ENCODE data around the gene WHRN. TPM values are rescaled to one million over a fixed set of nuclear protein-coding genes. Genes with fewer than 3 reads are reported as not detected.

The WHRN gene
- polyA plus RNA-seq, 1 donor from 2014 or later = 2.5 TPM

DNA sequence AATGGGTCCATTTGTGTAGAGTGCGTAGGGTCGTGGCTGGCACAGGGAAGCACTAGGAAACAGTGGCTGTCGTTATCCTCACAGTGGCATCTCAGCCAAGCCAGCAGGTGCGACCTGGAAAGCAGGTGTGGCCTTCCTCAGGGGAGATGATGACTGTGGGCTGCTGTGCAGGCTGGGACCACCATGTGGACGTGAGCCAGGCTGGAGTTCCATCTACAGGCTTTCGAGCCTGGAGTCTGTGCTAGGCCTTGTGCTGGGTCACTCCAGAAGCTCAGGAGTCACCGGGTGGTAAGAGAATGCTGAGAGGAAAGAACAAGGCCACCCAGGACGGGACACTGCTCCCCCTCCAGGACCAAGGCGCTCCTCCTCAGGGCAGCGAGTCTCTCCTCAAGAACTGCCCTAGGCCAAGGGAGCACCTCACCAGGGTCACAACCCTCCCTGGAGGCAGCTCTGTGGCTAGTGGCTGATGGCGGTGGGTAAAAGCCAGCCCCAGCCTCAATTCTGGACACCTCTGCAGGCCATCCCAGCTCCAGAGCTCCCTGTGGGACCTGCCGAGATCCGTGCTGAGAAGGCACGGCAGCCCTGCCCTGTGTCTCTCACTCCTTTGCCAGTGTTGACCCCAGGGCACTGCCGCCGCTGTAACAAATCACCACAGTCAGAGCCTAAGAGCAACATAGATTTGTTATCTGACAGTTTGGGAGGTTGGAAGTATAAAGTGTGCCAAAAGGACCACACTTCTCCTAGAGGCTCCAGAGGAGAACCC lies 36.0 kb downstream of the WHRN start:
- H3K4me3 ChIP-seq (ENCODE audit: low read length) = no peak overlapping the region
- no peaks in the 10 kb centered on the region for H4K20me1 ChIP-seq (ENCODE audit: insufficient read depth)
- H3K36me3 ChIP-seq (ENCODE audit: insufficient read depth, low read length) = no peaks in the 10 kb centered on the region
- no peak overlapping the region for H2AFZ ChIP-seq (ENCODE audit: low read depth, low read length)
- no peak overlapping the region for H3K4me2 ChIP-seq (ENCODE audit: low read length)
- H3F3A ChIP-seq (ENCODE audit: insufficient read depth, low read length, poor library complexity, severe bottlenecking) = no peaks in the 10 kb centered on the region
- H3K9me3 ChIP-seq (ENCODE audit: low read length) = no peaks in the 10 kb centered on the region
- no peak for TF ChIP-seq MXI1 (conservative IDR thresholded peaks at IDR 0.05; ENCODE audit: poor library complexity, severe bottlenecking)
- TF ChIP-seq SMC3 (conservative IDR thresholded peaks at IDR 0.05; ENCODE audit: poor library complexity) = no peak
- no peak for TF ChIP-seq RAD21 (conservative IDR thresholded peaks at IDR 0.05)
- TF ChIP-seq EP300 (conservative IDR thresholded peaks at IDR 0.05; ENCODE audit: poor library complexity, severe bottlenecking) = no peak
- TF ChIP-seq, protein P1, sequence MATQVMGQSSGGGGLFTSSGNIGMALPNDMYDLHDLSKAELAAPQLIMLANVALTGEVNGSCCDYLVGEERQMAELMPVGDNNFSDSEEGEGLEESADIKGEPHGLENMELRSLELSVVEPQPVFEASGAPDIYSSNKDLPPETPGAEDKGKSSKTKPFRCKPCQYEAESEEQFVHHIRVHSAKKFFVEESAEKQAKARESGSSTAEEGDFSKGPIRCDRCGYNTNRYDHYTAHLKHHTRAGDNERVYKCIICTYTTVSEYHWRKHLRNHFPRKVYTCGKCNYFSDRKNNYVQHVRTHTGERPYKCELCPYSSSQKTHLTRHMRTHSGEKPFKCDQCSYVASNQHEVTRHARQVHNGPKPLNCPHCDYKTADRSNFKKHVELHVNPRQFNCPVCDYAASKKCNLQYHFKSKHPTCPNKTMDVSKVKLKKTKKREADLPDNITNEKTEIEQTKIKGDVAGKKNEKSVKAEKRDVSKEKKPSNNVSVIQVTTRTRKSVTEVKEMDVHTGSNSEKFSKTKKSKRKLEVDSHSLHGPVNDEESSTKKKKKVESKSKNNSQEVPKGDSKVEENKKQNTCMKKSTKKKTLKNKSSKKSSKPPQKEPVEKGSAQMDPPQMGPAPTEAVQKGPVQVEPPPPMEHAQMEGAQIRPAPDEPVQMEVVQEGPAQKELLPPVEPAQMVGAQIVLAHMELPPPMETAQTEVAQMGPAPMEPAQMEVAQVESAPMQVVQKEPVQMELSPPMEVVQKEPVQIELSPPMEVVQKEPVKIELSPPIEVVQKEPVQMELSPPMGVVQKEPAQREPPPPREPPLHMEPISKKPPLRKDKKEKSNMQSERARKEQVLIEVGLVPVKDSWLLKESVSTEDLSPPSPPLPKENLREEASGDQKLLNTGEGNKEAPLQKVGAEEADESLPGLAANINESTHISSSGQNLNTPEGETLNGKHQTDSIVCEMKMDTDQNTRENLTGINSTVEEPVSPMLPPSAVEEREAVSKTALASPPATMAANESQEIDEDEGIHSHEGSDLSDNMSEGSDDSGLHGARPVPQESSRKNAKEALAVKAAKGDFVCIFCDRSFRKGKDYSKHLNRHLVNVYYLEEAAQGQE (IDR thresholded peaks at IDR 0.05; ENCODE audit: borderline replicate concordance) = no peak
- no peak for TF ChIP-seq POLR2AphosphoS5 (IDR thresholded peaks at IDR 0.05)
- no peak for TF ChIP-seq EZH2 (IDR thresholded peaks at IDR 0.05; ENCODE audit: borderline replicate concordance, insufficient read depth, low read length, poor library complexity, severe bottlenecking)
- no peak for TF ChIP-seq TAF1 (IDR thresholded peaks at IDR 0.05; ENCODE audit: low read depth)
- TF ChIP-seq, protein P2, sequence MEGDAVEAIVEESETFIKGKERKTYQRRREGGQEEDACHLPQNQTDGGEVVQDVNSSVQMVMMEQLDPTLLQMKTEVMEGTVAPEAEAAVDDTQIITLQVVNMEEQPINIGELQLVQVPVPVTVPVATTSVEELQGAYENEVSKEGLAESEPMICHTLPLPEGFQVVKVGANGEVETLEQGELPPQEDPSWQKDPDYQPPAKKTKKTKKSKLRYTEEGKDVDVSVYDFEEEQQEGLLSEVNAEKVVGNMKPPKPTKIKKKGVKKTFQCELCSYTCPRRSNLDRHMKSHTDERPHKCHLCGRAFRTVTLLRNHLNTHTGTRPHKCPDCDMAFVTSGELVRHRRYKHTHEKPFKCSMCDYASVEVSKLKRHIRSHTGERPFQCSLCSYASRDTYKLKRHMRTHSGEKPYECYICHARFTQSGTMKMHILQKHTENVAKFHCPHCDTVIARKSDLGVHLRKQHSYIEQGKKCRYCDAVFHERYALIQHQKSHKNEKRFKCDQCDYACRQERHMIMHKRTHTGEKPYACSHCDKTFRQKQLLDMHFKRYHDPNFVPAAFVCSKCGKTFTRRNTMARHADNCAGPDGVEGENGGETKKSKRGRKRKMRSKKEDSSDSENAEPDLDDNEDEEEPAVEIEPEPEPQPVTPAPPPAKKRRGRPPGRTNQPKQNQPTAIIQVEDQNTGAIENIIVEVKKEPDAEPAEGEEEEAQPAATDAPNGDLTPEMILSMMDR (IDR thresholded peaks at IDR 0.05; ENCODE audit: poor library complexity, severe bottlenecking) = no peak
- no peak overlapping the region for H3K9ac ChIP-seq (ENCODE audit: low read length)
- H3K9me2 ChIP-seq (ENCODE audit: insufficient read depth, low read length) = no peaks in the 10 kb centered on the region
- H3K27ac ChIP-seq (ENCODE audit: low read length) = no peak overlapping the region
- no peaks in the 10 kb centered on the region for H3K79me2 ChIP-seq (replicated peaks; ENCODE audit: insufficient read depth, low read length)
- no peaks in the 10 kb centered on the region for H3K27me3 ChIP-seq (ENCODE audit: insufficient read depth, low read depth, low read length)

- H3K4me2 ChIP-seq (ENCODE audit: low read length) = no peak overlapping the region
- no peaks in the 10 kb centered on the region for H3K9me2 ChIP-seq (ENCODE audit: insufficient read depth, low read length)
- no peaks in the 10 kb centered on the region for H3F3A ChIP-seq (ENCODE audit: insufficient read depth, low read length, poor library complexity, severe bottlenecking)
- no peak overlapping the region for H3K9ac ChIP-seq (ENCODE audit: low read length)
- no peaks in the 10 kb centered on the region for H3K36me3 ChIP-seq (ENCODE audit: insufficient read depth, low read length)
- no peaks in the 10 kb centered on the region for H3K27me3 ChIP-seq (ENCODE audit: insufficient read depth, low read depth, low read length)
- H2AFZ ChIP-seq (ENCODE audit: low read depth, low read length) = no peak overlapping the region
- H3K4me3 ChIP-seq (ENCODE audit: low read length) = no peak overlapping the region
- H3K79me2 ChIP-seq (replicated peaks; ENCODE audit: insufficient read depth, low read length) = no peaks in the 10 kb centered on the region
- TF ChIP-seq RAD21 (conservative IDR thresholded peaks at IDR 0.05) (no peak), EZH2 (IDR thresholded peaks at IDR 0.05; ENCODE audit: borderline replicate concordance, insufficient read depth, low read length, poor library complexity, severe bottlenecking) (no peak), EP300 (conservative IDR thresholded peaks at IDR 0.05; ENCODE audit: poor library complexity, severe bottlenecking) (no peak), TAF1 (IDR thresholded peaks at IDR 0.05; ENCODE audit: low read depth) (no peak), MXI1 (conservative IDR thresholded peaks at IDR 0.05; ENCODE audit: poor library complexity, severe bottlenecking) (no peak), SMC3 (conservative IDR thresholded peaks at IDR 0.05; ENCODE audit: poor library complexity) (no peak)
- TF ChIP-seq, protein P1 (IDR thresholded peaks at IDR 0.05; ENCODE audit: borderline replicate concordance) = no peak
- no peaks in the 10 kb centered on the region for H3K9me3 ChIP-seq (ENCODE audit: low read length)
- no peaks in the 10 kb centered on the region for H4K20me1 ChIP-seq (ENCODE audit: insufficient read depth)
- no peak overlapping the region for H3K27ac ChIP-seq (ENCODE audit: low read length)
These were observed 37.4 kb downstream of the WHRN start for GRCh38 chr9:114467910-114468309.

Measured in neural cell (in vitro differentiated cells).